SU-DHL-6 (cell line): ENCODE data around the gene GSC.
"Not testable (repeated sequence)": the region's sequence is repeated elsewhere in the genome, so short reads cannot be mapped to it uniquely, and the experiment has no call there.

Source experiments
- H2AFZ ChIP-seq: fragments of 200-600 bp; sonication (generic); 2 replicates; pipeline ENCODE4 v1.6.1; 2014; ENCODE audit warnings: low read depth, mild to moderate bottlenecking, moderate library complexity, mixed read lengths, antibody characterized with exemption, low read length; ENCODE audit not compliant: severe bottlenecking
- H3F3A ChIP-seq: fragments of 200-600 bp; shearing (Covaris generic); 2 replicates; pipeline ENCODE4 v1.6.0; 2016; ENCODE audit warnings: antibody characterized with exemption, mild to moderate bottlenecking; ENCODE audit not compliant: insufficient read depth
- H3K27ac ChIP-seq: fragments of 200-600 bp; sonication (generic); 2 replicates; pipeline ENCODE4 v1.5.1; 2016; ENCODE audit warnings: low read depth, mild to moderate bottlenecking, low read length, moderate library complexity, mixed read lengths
- H3K27me3 ChIP-seq: fragments of 200-600 bp; sonication (generic), shearing (Covaris generic); 2 replicates; pipeline ENCODE4 v1.6.0; 2014; ENCODE audit warnings: mild to moderate bottlenecking, low read length
- H3K36me3 ChIP-seq: fragments of 200-600 bp; sonication (generic); 2 replicates; pipeline ENCODE4 v1.6.1; 2014; ENCODE audit warnings: mild to moderate bottlenecking, low read length, mixed read lengths
- H3K4me2 ChIP-seq: fragments of 300-600, 200-600 bp; shearing (Covaris generic), sonication (generic); 2 replicates; pipeline ENCODE4 v1.6.0; 2014; ENCODE audit warnings: low read length, low read depth, mild to moderate bottlenecking; ENCODE audit not compliant: poor library complexity, severe bottlenecking
- H3K4me3 ChIP-seq: fragments of 200-600 bp; sonication (generic); 2 replicates; pipeline ENCODE4 v1.5.1; 2014; ENCODE audit warnings: antibody characterized with exemption, low read length, mild to moderate bottlenecking, mixed read lengths; ENCODE audit not compliant: insufficient read depth, poor library complexity, severe bottlenecking
- H3K79me2 ChIP-seq: fragments of 200-600 bp; sonication (generic); 2 replicates; pipeline ENCODE4 v1.6.1; 2014; ENCODE audit warnings: mild to moderate bottlenecking, low read length, moderate library complexity; ENCODE audit not compliant: insufficient read depth
- H3K9ac ChIP-seq: fragments of 200-600 bp; sonication (generic); 2 replicates; pipeline ENCODE4 v1.7.0; 2014; ENCODE audit warnings: mild to moderate bottlenecking, low read length
- H3K9me2 ChIP-seq: fragments of 200-600 bp; sonication (generic); replicated peaks from 2 replicates; pipeline ENCODE4 v1.6.1; 2014; ENCODE audit warnings: low read length; ENCODE audit not compliant: insufficient read depth
- H3K9me3 ChIP-seq: fragments of 200-600 bp; sonication (generic); 2 replicates; pipeline ENCODE4 v1.6.1; 2014; ENCODE audit warnings: low read length, mixed read lengths; ENCODE audit not compliant: insufficient read depth
- H4K20me1 ChIP-seq: fragments of 200-600 bp; sonication (generic); 2 replicates; pipeline ENCODE4 v1.6.1; 2014; ENCODE audit warnings: low read depth, mild to moderate bottlenecking, antibody characterized with exemption, low read length, moderate library complexity, mixed read lengths
- EZH2phosphoT487 ChIP-seq: fragments of 200-600 bp; sonication (generic), shearing (Covaris generic); conservative IDR thresholded peaks from 2 replicates; pipeline ENCODE4 v1.6.1; 2018; ENCODE audit warnings: mild to moderate bottlenecking, antibody characterized with exemption, low read length, moderate library complexity, mixed read lengths
- TF ChIP-seq, protein P1 (sequence below): fragments of 200-600 bp; sonication (generic); IDR thresholded peaks from one replicate; pipeline ENCODE4 v1.5.1; 2017; ENCODE audit warnings: antibody characterized with exemption, mild to moderate bottlenecking, low read length, moderate library complexity; ENCODE audit not compliant: insufficient read depth, poor library complexity, severe bottlenecking

Gene GSC

DNA sequence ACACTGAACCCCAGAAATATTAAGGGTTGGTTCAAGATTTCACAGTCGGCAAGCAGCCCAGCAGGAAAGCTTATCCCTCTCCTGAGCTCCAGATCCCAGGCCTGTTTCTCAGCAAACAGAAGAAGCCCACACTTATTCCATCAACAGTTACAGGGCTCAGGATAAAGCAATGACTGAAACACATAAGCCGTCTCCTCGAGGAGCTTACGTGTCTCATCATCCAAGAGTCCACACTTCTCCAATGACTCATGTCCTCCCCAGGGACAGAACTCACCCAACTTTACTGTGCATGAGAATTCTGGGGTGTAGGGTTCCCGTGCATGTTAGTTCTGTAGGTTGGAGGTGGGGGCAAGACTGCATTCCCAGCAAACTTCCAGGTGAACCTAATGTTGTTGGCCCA, 31.2 kb downstream of the GSC start:
- no peaks in the 10 kb centered on the region for H3K9me2 ChIP-seq
- no peaks in the 10 kb centered on the region for H3K36me3 ChIP-seq
- H3K9ac ChIP-seq = no peak overlapping the region
- H2AFZ ChIP-seq = no peak overlapping the region
- H3K79me2 ChIP-seq = no peaks in the 10 kb centered on the region
- TF ChIP-seq, protein P1, sequence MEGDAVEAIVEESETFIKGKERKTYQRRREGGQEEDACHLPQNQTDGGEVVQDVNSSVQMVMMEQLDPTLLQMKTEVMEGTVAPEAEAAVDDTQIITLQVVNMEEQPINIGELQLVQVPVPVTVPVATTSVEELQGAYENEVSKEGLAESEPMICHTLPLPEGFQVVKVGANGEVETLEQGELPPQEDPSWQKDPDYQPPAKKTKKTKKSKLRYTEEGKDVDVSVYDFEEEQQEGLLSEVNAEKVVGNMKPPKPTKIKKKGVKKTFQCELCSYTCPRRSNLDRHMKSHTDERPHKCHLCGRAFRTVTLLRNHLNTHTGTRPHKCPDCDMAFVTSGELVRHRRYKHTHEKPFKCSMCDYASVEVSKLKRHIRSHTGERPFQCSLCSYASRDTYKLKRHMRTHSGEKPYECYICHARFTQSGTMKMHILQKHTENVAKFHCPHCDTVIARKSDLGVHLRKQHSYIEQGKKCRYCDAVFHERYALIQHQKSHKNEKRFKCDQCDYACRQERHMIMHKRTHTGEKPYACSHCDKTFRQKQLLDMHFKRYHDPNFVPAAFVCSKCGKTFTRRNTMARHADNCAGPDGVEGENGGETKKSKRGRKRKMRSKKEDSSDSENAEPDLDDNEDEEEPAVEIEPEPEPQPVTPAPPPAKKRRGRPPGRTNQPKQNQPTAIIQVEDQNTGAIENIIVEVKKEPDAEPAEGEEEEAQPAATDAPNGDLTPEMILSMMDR = no peak
- no peak for TF ChIP-seq EZH2phosphoT487
- H3K4me3 ChIP-seq = no peak overlapping the region
- H3K27me3 ChIP-seq = no peaks in the 10 kb centered on the region
- H3F3A ChIP-seq = no peaks in the 10 kb centered on the region
- no peak overlapping the region for H3K4me2 ChIP-seq
- no peaks in the 10 kb centered on the region for H4K20me1 ChIP-seq
- no peaks in the 10 kb centered on the region for H3K9me3 ChIP-seq
- no peak overlapping the region for H3K27ac ChIP-seq

DNA sequence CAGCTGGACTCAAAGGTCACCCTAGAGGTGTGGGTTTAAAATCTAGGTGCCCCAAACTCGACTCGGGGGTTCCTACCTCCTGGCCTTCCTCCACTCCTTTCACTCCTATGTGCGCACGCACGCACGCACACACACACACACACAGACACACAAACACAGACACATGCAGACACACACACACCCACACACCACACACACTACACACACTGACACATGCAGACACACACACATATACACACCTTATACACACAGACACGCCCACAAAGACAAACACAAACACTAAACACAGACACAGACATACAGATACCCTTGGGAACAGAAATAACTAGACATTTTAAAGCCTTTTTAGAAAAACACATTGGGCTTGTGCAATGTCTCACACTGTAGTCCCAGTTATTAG, 31.8 kb downstream of the GSC start:
- Histone ChIP-seq H3K27me3 (no peaks in the 10 kb centered on the region), H4K20me1 (no peaks in the 10 kb centered on the region), H3K27ac (no peak overlapping the region), H3K9me2 (no peaks in the 10 kb centered on the region), H3F3A (no peaks in the 10 kb centered on the region), H3K79me2 (no peaks in the 10 kb centered on the region), H3K36me3 (no peaks in the 10 kb centered on the region), H3K9ac (no peak overlapping the region), H3K9me3 (no peaks in the 10 kb centered on the region), H2AFZ (no peak overlapping the region), H3K4me3 (no peak overlapping the region), H3K4me2 (no peak overlapping the region)
- no peak for TF ChIP-seq EZH2phosphoT487
- TF ChIP-seq, protein P1 = no peak

DNA sequence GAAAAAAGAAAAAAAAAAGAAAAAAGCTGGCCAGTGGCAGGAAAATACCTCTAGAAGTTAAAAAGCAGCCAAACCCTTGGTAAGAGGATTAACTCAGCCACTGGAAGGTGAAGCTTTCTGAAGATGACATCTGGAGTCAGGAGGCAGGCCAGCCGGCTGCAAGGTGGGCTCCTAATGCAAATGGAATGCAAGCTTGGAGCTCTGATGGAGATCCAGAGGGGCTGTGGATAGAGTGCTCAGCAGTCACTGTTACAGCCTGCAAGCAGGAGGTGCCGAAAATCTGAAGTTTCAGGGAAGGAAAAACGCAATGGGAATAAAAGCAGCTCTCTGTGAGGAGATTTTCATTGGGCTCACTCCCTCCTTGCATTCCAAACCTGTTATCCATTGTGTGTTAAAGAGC, 41.0 kb downstream of the GSC start:
- H3K27me3 ChIP-seq = no peaks in the 10 kb centered on the region; the same call in 1 of the 2 replicates
- H3K79me2 ChIP-seq = no peaks in the 10 kb centered on the region
- H2AFZ ChIP-seq = no peak overlapping the region
- H3K27ac ChIP-seq = no peak overlapping the region
- no peak overlapping the region for H3K4me3 ChIP-seq
- H3K9ac ChIP-seq = no peak overlapping the region
- TF ChIP-seq, protein P1 = no peak
- TF ChIP-seq EZH2phosphoT487 = no peak
- H3K9me3 ChIP-seq = no peaks in the 10 kb centered on the region
- no peak overlapping the region for H3K4me2 ChIP-seq
- H4K20me1 ChIP-seq = no peaks in the 10 kb centered on the region
- no peaks in the 10 kb centered on the region for H3K36me3 ChIP-seq
- H3F3A ChIP-seq = no peaks in the 10 kb centered on the region
- H3K9me2 ChIP-seq = no peaks in the 10 kb centered on the region

DNA sequence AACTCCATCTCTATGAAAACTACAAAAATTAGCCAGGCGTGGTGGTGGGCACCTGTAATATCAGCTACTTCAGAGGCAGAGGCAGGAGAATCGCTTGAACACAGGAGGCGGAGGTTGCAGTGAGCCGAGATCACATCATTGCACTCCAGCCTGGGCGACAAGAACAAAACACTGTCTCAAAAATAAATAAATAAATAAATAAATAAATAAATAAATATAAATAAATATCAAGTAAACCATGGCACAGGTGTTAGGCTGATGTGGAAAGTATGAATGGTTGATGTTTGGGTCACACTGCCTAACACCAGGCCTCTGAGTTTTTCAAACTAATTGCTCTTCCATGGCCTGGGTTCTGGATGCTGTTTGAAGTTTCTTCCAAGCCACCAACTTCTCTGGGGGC, 41.5 kb downstream of the GSC start:
- H3K27ac ChIP-seq, H3K79me2 ChIP-seq, H3K9me3 ChIP-seq, H3F3A ChIP-seq, H2AFZ ChIP-seq, H3K36me3 ChIP-seq, H3K27me3 ChIP-seq, H3K9me2 ChIP-seq, H3K4me3 ChIP-seq, H4K20me1 ChIP-seq, H3K9ac ChIP-seq, H3K4me2 ChIP-seq: not testable (repeated sequence)

DNA sequence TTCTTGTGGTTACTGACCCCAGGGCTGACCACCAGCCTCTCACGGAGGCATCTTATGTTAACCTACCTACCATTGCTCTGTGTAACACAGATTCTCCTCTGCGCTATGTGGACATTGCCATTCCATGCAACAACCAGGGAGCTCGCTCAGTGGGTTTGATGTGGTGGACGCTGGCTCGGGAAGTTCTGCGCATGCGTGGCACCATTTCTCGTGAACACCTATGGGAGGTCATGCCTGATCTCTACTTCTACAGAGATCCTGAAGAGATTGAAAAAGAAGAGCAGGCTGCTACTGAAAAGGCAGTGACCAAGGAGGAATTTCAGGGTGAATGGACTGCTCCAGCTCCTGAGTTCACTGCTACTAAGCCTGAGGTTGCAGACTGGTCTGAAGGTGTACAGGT, 43.3 kb downstream of the GSC start:
- not testable (repeated sequence) for H3F3A ChIP-seq, H3K4me2 ChIP-seq, H3K36me3 ChIP-seq, H4K20me1 ChIP-seq, H3K9me2 ChIP-seq, H3K9me3 ChIP-seq, H3K9ac ChIP-seq, H2AFZ ChIP-seq, H3K27ac ChIP-seq, H3K27me3 ChIP-seq, H3K4me3 ChIP-seq, H3K79me2 ChIP-seq
